Neural crest cell (in vitro differentiated cells): ENCODE data around the gene GLRX5. TPM values are rescaled to one million over a fixed set of nuclear protein-coding genes. Genes with fewer than 3 reads are reported as not detected.

Experiments
- DNase-seq: peaks from one replicate; pipeline ENCODE4 v3.0.0; 2021; ENCODE audit warnings: low read depth, mixed read lengths, low spot score
- H3K27ac Mint-ChIP-seq: one replicate; pipeline ENCODE4 v1.8.0; 2021; ENCODE audit warnings: mild to moderate bottlenecking, mixed read lengths; ENCODE audit not compliant: unreplicated experiment
- H3K27me3 Mint-ChIP-seq: 2 replicates; pipeline ENCODE4 v1.8.0; 2021; ENCODE audit warnings: low read depth, mild to moderate bottlenecking, mixed read lengths
- H3K36me3 Mint-ChIP-seq: 2 replicates; pipeline ENCODE4 v1.8.0; 2021; ENCODE audit warnings: low read depth, mild to moderate bottlenecking, mixed read lengths
- H3K4me1 Mint-ChIP-seq: 2 replicates; pipeline ENCODE4 v1.8.0; 2021; ENCODE audit warnings: mixed read lengths
- H3K4me3 Mint-ChIP-seq: one replicate; pipeline ENCODE4 v1.8.0; 2021; ENCODE audit warnings: mild to moderate bottlenecking, mixed read lengths
- H3K9me3 Mint-ChIP-seq: 2 replicates; pipeline ENCODE4 v1.8.0; 2021; ENCODE audit warnings: mixed read lengths
- total RNA-seq: library from RNA; stranded (reverse); gene quantifications from 2 replicates; pipeline ENCODE4 v1.2.1, GENCODE V29; 2021
- TF ChIP-seq, protein P1 (sequence below): fragments of 200-600 bp; sonication (generic); conservative IDR thresholded peaks from 2 replicates; pipeline ENCODE4 v1.5.0; 2021; ENCODE audit warnings: antibody characterized with exemption, mild to moderate bottlenecking

Gene GLRX5
- total RNA-seq, 1 donor from 2014 or later = 69.3 TPM

DNA sequence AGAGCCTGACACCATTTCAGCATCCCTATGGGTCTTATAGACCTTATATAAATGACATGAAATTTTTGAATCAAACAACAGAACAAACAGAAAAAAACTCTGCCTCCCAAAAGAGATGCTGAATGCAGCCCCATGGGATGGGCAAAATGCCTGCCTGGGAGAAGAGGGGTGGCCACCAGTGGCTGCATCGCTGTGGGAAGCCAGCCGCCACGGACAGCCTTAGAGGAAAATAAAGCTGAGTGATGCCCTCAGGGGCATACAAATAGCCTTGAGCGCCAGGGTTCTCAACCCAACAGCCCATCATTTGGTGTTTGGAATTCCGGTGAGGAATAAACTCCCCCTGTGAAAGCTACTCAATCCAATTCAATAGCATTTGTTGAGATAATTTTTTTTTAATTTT lies 41.3 kb upstream of the GLRX5 start:
- Mint-ChIP-seq H3K9me3 (peaks cover 10% of the 10 kb centered on the region), H3K27me3 (no peaks in the 10 kb centered on the region), H3K36me3 (no peaks in the 10 kb centered on the region), H3K4me1 (peaks cover 5% of the 10 kb centered on the region), H3K4me3 (no peak overlapping the region), H3K27ac (no peak overlapping the region)
- no peak for DNase-seq
- TF ChIP-seq, protein P1, sequence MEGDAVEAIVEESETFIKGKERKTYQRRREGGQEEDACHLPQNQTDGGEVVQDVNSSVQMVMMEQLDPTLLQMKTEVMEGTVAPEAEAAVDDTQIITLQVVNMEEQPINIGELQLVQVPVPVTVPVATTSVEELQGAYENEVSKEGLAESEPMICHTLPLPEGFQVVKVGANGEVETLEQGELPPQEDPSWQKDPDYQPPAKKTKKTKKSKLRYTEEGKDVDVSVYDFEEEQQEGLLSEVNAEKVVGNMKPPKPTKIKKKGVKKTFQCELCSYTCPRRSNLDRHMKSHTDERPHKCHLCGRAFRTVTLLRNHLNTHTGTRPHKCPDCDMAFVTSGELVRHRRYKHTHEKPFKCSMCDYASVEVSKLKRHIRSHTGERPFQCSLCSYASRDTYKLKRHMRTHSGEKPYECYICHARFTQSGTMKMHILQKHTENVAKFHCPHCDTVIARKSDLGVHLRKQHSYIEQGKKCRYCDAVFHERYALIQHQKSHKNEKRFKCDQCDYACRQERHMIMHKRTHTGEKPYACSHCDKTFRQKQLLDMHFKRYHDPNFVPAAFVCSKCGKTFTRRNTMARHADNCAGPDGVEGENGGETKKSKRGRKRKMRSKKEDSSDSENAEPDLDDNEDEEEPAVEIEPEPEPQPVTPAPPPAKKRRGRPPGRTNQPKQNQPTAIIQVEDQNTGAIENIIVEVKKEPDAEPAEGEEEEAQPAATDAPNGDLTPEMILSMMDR = no peak

DNA sequence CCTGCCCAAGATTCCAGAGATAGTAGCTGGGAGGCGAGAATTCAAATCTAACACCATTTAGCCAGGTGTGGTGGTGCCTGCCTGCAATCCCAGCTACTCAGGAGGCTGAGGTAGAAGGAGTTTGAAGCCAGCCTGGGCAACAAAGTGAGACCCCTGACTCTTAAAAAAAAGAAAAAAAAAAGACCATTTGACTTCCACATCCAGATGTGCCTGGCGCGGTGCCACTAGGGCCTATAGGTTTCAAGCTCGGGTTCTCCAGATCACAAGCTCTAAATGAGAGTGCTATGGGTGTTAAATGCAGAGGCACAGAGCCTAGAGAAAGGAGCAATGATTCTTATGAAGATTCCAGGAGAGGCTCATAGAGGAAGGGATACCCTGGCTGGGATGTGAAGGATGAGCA lies 40.9 kb upstream of the GLRX5 start:
- no peaks in the 10 kb centered on the region for H3K36me3 Mint-ChIP-seq
- DNase-seq = no peak
- H3K4me3 Mint-ChIP-seq = no peak overlapping the region
- peaks cover 10% of the 10 kb centered on the region for H3K9me3 Mint-ChIP-seq
- H3K27ac Mint-ChIP-seq = no peak overlapping the region
- peaks cover 5% of the 10 kb centered on the region for H3K4me1 Mint-ChIP-seq
- TF ChIP-seq, protein P1 = no peak
- no peaks in the 10 kb centered on the region for H3K27me3 Mint-ChIP-seq

DNA sequence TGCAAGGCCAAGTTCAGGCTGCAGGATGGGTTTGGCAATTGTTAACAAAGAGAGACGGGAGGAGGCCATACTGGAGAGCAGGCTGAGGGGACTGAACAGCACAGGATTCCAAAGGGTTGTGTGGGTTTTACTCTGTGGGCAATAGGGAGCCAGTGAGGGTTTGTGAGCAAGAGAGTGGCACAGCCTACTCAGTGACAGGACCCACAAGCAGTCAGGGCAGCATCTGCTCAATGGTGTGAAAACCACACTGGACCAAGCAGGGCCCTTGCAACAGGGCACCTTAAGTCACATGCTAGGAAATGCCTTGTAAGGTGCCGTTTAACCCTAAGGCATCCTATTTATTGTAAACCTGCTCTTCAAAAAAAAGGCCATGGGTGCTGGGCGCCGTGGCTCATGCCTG lies 40.4 kb upstream of the GLRX5 start:
- no peaks in the 10 kb centered on the region for H3K36me3 Mint-ChIP-seq
- no peaks in the 10 kb centered on the region for H3K27me3 Mint-ChIP-seq
- H3K4me1 Mint-ChIP-seq = peaks cover 5% of the 10 kb centered on the region
- no peak overlapping the region for H3K4me3 Mint-ChIP-seq
- DNase-seq = no peak
- H3K9me3 Mint-ChIP-seq = peaks cover 10% of the 10 kb centered on the region
- no peak overlapping the region for H3K27ac Mint-ChIP-seq
- TF ChIP-seq, protein P1 = no peak

DNA sequence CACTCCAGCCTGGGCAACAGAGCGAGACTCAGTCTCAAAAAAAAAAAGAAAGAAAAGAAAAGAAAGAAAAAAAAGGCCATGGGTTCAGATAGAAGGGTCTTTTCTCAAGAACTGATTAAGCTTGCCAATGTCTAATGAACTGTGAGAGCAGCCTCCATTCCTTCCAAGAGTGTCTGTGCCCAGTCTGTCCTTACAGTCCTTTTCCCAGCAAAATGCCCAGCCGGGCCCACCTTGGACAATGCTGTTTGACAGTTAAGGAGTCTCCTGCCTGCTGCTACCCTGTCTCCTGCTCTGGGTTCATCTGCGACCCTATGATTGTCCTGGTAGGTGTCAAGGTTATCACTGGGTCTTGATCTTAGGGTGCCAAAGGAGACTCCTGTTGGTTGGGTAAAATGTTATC lies 39.8 kb upstream of the GLRX5 start:
- TF ChIP-seq, protein P1 = no peak

DNA sequence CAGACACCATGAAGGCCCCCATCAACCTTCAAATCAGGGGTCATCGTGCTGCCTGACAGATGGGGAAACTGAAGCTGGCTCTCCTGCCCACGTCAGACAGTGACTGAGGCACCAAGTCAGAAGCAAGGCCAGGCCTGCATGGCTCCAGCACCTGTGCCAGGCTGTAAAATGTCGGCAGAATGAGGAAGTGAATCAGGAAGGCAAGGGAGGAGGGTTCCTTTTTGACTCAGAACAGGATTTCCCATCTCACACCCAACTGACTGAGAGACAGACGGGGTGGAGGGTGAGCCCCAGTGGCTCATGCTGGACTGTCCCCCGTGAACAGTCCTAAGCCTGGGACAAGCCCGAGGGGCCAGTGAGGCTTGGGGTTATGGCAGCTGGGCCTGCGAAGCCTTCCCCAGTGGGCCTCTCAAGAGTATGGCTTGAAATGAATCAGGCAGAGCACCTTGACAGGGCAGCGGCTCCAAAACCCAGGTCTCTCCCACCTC lies 39.3 kb upstream of the GLRX5 start:
- TF ChIP-seq, protein P1 = no peak
- H3K9me3 Mint-ChIP-seq = peaks cover 10% of the 10 kb centered on the region
- peaks cover 7% of the 10 kb centered on the region for H3K4me1 Mint-ChIP-seq

More for the DNA sequence above, 39.8 kb upstream of the GLRX5 start:
- H3K36me3 Mint-ChIP-seq = no peaks in the 10 kb centered on the region
- no peak overlapping the region for H3K27ac Mint-ChIP-seq
- H3K4me1 Mint-ChIP-seq = peaks cover 5% of the 10 kb centered on the region
- peaks cover 10% of the 10 kb centered on the region for H3K9me3 Mint-ChIP-seq
- no peaks in the 10 kb centered on the region for H3K27me3 Mint-ChIP-seq
- no peak for DNase-seq
- no peak overlapping the region for H3K4me3 Mint-ChIP-seq

More for the DNA sequence above, 39.3 kb upstream of the GLRX5 start:
- no peak overlapping the region for H3K4me3 Mint-ChIP-seq
- no peaks in the 10 kb centered on the region for H3K27me3 Mint-ChIP-seq
- DNase-seq = no peak
- no peak overlapping the region for H3K27ac Mint-ChIP-seq
- H3K36me3 Mint-ChIP-seq = no peaks in the 10 kb centered on the region
